Non-pigmented ciliary epithelial cell (primary cell): Measurements from ENCODE around the gene WDR36.
"Not testable (repeated sequence)": the region's sequence is repeated elsewhere in the genome, so short reads cannot be mapped to it uniquely, and the experiment has no call there.

Experiments used
- DNase-seq: peaks from one replicate; pipeline ENCODE4 v3.0.0-alpha.2; 2010; ENCODE audit warnings: low read depth

The WDR36 gene

DNA sequence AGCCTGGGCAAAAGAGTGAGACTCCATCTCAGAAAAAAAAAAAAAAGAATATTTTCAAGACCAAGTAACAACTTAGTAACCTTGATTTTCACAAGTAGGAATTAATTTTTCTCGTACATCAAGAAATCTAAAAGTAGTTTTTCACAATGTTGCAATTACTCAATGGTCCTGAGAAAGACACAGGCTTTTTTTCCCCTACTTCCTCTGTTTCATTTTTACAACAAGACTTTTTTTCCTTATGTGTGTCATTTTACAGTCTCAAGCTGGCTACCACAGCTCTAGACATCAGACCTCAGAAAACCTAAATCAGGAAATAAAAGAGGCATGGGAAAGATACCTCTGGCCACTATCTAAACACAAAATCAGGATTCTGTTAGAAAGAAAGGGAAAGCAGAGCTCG is 45.9 kb downstream of the WDR36 start:
- no peak for DNase-seq

DNA sequence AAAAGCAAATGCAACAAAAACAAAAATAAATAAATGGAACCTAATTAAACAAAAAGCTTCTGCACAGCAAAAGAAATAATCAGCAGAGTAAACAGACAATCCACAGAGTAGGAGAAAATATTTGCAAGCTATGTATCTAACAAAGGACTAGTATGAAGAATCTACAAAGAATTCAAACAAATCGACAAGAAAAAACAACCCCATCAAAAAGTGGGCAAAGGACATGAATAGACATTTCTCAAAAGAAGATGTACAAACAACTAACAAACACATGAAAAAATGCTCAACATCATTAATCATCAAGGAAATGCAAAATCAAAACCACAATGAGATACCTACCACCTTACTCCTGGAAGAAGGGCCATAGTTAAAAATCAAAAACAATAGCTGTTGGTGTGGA is 49.3 kb downstream of the WDR36 start:
- not testable (repeated sequence) for DNase-seq

DNA sequence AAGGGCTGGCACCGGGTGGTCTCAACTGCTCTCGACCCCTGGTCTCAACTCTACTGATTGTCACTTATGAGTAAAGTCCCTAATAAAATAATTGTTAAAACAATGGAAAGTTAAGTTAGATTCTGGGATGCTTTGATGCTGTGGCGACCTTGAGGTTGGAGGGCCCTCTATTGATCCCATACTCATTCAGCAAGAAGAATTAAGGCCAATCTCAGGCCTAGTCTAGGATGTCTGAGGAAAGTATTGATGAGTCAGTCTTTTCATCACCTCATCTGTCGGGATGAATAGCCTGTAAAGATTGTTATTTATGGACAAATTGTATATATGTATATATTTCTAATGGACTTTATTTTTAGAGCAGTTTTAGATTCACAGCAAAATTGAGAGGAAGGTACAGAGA is 50.8 kb downstream of the WDR36 start:
- no peak for DNase-seq

DNA sequence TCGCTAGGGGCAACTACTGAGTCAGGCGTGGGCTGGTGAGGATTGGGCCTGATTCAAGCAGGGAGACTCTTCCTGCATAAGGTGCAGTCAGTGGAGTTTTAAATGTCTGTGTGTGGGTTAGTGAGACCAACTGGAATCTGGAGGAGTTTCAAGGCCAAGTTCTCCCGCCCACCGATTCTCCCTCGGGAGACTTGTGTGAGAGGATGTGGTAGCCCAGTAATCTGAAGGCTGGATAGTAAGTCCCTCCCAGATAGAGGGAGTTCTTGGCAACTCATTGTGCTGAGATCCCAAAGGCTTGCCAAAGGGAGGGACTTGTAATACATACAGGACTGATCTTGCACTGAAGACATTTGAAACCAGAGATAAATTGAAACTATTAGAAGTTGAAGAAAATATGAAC is 51.8 kb downstream of the WDR36 start:
- peak; percentile 72 for DNase-seq

DNA sequence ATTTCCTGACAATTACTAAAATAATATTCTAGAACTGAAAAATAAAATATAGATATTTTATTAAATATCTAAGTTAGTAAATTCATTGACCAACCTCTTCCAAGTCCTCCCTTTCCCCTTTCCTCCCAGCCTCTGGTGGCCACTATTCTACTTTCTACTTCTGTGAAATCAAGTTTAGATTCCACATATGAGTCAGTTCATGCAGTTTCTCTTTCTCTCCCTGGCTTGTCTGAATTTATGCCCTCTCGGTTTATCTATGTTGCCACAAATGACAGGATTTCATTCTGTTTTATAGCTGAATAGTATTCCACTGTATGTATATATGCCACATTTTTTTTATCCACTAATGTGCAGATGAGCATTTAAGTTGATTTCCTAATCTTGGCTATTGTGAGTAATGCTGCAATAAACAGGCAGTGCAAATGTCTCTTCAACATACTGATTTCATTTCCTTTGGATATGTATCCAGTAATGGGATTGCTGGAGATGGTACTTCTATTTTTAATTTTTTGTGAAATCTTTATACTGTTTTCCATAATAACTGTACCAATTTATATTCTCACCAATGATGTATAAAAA is 52.3 kb downstream of the WDR36 start:
- DNase-seq: no peak

DNA sequence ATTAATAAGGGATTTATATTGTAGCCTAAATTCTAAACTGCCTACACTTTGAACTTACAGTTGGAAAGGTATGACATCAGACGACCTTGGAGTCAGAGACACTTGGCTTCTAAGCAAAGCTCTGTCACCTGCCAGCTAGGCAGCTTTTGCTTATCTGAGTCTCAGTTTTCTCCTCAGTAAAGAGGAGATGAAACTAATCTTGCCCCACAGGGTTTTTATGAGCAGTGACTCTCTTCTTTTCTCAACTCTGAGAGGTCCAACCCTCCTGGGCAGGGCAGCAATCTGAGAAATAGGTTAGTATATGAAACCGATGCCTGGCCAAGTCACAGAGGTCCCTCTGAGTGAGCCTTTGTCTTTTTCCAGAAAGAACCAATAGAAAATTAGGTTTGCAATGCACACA is 53.9 kb downstream of the WDR36 start:
- no peak for DNase-seq

DNA sequence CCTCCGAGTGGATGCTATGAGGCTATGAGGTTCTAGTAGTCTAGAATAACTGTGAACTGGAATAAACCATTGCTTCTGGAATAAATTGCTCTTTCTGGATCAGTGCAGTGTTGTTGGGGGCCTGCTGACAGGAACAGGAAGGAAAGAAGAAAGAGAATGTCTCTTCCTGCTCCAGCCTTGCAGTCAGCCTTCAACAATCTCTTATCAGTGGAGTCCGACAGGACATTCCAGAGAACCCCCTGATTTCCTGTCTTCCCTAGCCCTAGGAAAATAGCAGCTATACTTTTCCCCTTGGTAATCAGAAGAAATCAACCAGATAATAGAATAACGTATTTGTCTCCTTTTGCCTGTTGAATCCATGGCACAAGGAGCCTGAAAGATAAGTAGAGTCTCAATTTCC is 55.4 kb downstream of the WDR36 start:
- DNase-seq: no peak

DNA sequence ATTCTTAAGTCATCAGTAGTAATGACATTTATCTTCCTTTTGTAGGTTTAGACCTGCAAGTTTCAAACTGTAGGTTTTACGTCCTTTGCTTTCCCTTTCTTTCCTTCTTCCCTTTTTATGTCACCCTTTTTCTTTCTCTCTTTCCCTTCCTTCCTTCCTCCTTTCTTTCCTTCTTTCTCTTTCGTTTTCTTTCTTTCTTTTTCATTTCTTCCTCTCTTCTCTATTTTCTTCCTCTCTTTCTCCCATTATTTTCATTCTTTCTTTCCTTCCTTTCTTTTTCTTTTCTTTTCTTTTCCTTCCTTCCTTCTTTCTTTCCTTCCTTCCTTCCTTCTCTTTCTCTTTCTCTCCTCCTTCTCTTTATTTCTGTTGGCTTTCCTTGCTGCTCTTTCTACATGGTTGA is 59.9 kb downstream of the WDR36 start:
- no peak for DNase-seq

DNA sequence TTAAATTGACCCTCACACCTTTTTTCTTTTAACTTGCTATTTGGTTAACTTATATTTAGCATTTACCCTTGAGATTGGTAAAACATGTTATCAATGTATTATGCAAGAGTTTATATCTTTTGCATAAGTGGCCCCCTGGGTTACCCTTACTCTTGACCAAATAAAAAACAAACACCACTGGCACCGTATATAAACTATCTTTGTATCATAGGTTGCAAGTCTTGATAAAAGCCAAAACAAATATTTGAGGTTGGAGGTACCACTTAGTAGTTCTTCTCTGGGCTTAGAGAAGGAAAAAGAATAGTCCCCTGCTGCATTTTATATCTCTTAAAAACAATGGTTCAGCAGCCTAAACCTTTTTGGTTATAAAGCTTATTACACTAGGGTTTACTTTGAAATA is 61.3 kb downstream of the WDR36 start:
- no peak for DNase-seq

DNA sequence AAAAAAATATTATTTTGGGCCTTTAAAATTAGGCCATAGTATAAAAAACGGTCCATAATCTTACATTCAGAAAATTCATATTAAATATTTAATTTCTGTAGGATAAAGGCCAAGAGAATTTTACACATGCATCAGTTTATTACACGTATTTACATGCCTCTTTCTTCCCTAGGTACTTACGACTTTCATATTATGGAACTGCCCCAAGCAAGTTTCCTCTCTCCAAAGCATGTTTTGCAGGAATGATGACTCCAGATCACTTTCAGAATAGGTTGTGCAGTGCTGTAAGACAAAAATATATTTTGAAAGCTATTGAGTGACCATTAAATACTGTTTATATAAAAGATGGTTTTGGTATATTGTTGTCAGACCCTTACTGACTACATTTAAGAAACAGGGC is 61.8 kb downstream of the WDR36 start:
- no peak for DNase-seq

DNA sequence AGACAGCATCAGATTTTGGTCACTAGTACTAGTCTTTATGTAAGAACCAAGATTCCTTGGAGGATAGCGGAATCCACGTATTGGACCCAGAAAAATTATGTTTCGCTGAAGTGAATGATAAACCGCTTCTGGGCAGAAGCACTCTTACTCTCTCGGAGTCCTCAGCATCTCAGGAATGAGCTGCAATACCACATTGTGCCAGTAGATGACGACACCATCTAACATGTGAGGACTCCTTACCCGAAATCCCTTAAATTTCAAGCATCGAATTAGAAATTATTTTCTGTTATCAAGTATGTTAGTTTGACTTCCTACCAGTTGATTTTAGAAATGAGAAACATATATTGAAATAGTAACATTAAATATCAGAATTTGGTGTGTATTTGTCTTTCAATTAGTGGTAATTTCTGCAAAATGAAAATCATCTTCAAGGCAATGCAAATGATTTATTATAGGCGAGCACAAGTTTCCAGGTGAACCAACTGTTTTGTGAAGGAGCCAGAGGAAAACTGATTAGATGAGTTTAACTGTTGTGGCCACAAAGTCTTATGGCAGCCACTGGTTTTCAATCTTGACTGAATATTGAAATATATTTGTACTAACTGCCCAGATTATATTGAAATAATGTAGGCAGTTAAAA is 66.1 kb downstream of the WDR36 start:
- DNase-seq: peak; percentile 68

DNA sequence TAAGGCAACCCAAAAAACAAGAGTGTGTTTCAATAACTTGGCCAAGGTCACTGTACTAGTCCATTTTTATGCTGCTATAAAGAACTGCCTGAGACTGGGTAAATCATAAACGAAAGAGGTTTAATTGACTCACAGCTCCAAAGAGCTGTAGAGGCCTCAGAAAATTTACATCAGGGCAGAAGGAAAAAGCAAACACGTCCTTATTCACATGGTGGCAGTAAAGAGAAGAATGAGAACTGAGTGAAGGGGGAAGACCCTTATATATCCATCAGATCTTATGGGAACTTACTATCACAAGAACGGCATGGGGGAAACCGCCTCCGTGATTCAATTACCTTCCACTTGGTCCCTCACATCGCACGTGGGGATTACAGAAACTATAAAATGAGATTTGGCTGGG is 67.7 kb downstream of the WDR36 start:
- no peak for DNase-seq

DNA sequence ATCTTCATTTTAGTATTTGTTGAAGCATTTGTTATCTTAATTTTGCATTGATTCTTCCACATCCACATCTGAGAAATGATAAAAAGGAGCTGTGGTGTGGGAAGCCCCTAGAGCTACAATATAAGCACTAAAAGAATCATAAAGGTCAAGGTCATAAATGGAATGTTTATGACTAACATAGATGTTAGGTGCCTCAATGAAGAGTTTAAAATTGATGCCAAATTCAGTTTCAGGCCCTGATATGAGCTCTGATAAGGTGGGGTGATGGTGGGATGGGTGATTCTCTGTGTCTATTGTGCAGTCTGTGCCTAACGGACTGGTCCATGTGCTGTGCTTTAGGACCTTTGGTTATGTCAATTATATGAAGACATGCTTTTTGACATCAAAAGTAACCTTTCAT is 70.9 kb downstream of the WDR36 start:
- no peak for DNase-seq

DNA sequence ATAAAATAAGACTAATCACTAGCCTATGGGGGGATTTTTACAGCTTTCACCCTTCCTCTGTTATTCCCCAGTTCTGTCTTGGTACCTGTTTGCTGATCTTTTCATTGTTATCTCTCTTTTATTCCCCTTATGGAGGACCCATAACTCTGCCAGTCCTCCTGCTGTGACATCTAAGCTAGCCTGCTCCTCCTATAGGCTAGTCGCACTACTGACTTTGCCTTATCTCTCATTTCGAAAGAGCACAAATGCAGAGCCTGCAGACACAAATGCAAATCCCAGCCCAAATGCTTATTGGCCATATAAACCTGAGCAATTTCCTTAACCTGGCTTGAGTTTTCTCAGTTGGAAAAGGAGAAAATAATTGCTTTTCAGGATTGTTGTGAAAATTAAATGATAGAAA is 72.9 kb downstream of the WDR36 start:
- DNase-seq: no peak

DNA sequence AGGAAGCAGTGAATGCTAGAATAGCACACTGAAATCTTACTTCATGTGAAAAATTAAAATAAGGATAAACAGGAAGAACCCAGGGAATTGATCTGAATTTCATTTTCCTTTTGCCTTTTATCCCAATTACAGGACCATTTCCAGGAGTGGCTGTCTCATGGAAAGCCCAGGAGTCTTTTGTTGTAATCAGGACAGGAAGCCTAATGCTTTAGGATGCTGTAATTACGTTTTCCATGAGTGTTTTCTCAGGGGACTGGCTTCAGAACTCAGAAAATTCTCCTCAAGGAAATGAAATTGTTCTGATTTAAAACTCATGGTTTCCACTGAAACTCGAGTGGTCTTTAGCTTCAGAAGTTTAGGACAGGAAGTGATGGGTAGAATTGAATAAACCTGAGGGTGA is 75.4 kb downstream of the WDR36 start:
- no peak for DNase-seq

DNA sequence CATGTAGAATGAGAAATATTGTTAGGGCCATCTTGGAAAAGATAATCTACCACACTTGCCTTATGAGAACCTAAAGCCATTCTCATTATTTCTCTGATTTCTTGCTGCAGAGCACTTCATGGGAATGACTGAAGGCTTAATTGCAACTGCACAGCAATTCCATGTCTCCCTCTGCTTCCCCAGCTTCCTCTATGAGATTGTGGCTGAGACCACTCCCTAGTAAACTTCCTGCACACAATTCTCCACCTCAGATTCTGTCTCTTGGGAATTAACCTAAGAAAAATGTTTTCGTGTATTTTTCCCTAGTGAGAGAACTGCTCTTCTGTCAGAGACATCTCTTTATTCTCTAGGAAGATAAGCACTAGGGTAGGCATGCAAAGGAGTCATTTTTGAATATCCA is 76.5 kb downstream of the WDR36 start:
- DNase-seq: no peak

DNA sequence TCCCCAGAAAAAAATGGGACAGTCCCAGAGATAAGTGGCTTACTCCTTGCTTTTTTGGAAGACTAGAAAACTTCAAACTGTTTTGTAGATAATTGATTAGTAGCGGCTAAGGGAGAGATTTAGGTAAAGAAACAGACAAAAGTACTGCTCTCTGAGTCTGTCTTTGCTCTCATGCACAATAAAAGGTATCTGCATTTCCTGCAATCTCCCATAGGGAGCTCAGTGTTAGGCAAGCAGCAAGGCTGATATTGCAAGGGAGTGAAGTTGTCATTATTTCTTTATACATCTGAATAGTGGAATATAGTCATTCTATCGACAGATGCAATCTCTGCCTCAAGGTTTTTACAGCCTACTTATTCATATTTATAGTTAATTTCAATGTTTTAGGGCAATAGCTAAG is 77.1 kb downstream of the WDR36 start:
- DNase-seq: no peak

DNA sequence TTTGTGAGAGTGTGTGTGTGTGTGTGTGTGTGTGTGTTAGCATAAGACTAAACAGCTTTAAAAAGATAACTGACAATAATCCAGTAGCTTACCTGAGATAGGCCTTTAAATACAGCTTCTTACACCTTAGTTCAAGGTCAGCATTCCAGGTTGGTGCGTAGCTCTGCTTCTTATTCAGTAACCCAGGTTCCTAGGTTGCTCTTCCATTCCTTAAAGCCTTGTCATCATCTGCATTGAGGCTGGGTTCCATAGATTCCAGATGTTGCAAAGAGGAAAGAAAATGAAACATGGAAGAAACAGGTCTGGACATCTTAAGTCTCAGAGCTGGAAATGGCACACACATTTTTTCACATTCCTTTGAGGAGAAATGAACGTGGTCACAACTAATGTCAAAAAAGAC is 78.1 kb downstream of the WDR36 start:
- DNase-seq: no peak

DNA sequence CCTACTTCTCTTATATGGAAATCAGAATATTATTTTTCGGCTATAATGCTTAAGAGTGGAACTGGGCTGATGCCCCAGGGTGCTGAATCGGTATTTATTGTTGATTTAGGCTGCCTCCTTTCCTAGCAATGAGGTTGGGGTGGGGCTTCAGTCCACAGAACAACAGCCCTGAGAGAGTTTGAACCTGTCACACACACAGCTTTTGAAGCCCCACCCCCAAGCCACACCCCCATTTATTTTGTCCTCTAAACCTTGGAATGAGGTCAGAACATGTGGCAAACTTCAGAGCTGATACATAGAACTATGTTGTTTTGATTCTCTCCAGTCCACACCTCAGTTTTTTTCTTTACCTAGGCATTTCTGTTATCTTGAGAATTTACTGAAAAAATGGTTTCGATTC is 80.4 kb downstream of the WDR36 start:
- DNase-seq: no peak

DNA sequence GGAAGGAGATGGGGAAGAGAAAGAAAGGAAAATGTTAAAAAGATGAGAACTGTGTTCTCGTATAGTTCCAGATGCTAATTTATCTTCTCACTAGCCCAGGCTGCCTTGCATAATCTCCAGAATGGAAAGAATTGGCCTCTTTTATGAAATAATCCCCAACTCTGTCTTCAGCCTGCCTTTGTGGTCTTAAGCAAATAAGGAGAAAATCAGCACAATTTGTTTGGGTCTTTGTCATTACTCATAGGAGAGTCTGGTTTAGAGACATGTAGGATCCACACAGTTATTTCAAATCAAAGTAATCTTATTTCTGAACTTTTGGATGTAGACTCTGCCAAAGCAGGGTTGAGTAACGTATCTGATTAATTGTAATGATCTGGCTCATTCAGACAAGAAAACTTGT is 81.3 kb downstream of the WDR36 start:
- peak; percentile 13 for DNase-seq
